Cardiac fibroblast (primary cell): Measurements from ENCODE around the gene GGTLC2.
"Not testable (repeated sequence)": the region's sequence is repeated elsewhere in the genome, so short reads cannot be mapped to it uniquely, and the experiment has no call there.

ENCODE experiments used
- DNase-seq, 2 donors: peaks; one replicate each; pipeline versions ENCODE4 v3.0.0 to v3.0.0-alpha.2; 2010; ENCODE audit warnings: low read depth in 2 of 2
- H3K4me3 ChIP-seq, 2 donors: replicated peaks in 1 of 2; 1 replicate in 1 of 2; 2 replicates in 1 of 2; pipeline ENCODE4 v1.5.1; 2011; ENCODE audit warnings: low read depth in 2 of 2, low read length in 2 of 2, mild to moderate bottlenecking in 2 of 2, moderate library complexity in 1 of 2
- TF ChIP-seq, protein P1 (sequence below): IDR thresholded peaks from one replicate; pipeline ENCODE4 v1.5.1; 2011; ENCODE audit warnings: low read depth, mild to moderate bottlenecking, low read length, inconsistent platforms

The GGTLC2 gene

GRCh38 chr22:22650398-22650797 lies 6.0 kb downstream of the GGTLC2 start:
- not testable (repeated sequence) for H3K4me3 ChIP-seq

GRCh38 chr22:22650803-22651515 lies 6.5 kb downstream of the GGTLC2 start:
- H3K4me3 ChIP-seq, DNase-seq: not testable (repeated sequence)

More at GRCh38 chr22:22650398-22650797, 6.0 kb downstream of the GGTLC2 start:
- DNase-seq, result not testable (repeated sequence)

DNA sequence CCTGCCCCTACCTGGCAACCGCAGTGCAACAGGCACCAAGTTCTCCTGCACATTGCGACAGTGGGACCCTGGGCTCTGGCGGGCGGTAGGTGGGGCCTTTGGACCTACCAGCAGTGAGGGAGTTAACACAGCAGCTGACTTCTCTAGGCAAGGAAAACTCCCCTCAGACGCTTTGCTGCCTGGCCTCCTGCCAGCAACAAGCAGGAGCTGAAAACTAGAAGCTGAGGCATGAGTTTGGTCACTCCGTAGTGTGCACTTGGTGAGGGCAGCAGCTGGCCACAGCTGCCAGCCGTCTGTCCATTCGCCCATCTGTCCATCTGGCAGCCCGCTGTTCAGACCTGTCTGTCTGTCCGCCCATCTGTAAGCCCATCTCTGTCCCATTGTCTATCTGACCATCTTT lies 7.2 kb downstream of the GGTLC2 start:
- H3K4me3 ChIP-seq, result not testable (repeated sequence)
- peak in 1 of 2 donors; percentile 45 for DNase-seq

- not testable (repeated sequence) for H3K4me3 ChIP-seq, DNase-seq
These were observed 7.7 kb downstream of the GGTLC2 start for GRCh38 chr22:22652102-22652501.

DNA sequence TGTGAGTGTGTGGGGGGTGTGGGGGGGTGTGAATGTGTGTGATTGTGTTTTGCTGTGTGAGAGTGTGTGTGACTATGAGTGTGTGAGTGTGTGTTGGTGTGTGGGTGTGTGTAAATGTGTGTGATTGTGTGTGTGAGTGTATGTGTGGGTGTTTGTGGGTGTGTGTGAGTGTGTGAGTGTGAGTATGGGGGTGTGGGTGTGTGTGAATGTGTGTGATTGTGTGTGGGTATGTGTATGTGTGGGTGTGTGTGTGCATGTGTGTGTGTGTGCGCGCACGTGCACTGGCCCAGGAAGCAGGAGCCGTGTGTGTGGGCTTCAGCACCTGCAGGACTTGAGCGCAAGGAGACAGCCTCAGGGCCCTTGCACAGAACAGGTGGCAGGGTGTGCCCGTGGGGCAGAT lies 8.2 kb downstream of the GGTLC2 start:
- not testable (repeated sequence) for DNase-seq, H3K4me3 ChIP-seq

DNA sequence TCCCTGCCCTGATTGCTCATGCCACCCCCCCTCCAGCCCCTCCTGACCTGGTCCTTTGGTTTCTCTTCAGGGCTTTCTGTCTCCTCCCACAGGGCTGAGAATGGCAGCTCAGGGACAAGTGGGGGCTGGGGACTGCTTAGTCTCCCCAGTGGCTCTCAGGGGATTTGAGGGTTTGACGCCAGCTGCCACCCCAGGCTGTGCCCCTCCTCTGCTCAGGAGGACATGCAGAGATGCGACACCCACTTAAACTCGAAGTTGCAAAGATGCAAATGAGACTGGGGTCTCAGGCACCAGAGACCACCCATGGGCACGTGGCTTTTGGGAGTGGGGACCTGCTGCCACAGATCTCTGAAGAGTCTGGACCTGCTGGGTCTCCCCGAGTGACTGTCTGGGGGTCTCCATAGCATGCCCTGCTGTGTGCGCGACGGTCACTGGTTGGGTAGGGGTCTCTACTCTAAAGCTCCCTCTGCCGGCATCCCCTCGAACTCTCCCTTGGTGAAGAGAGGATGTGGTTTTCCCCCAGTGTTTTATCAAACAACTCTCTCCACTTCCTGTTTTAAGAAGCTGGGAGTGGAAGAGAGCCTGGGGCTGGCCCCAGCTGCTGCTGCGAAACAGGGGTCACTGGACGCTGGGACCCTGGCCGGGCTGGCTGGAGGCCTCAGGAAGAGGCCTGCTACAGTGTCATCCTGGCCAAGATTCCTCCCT lies 9.4 kb downstream of the GGTLC2 start:
- not testable (repeated sequence) for DNase-seq

DNA sequence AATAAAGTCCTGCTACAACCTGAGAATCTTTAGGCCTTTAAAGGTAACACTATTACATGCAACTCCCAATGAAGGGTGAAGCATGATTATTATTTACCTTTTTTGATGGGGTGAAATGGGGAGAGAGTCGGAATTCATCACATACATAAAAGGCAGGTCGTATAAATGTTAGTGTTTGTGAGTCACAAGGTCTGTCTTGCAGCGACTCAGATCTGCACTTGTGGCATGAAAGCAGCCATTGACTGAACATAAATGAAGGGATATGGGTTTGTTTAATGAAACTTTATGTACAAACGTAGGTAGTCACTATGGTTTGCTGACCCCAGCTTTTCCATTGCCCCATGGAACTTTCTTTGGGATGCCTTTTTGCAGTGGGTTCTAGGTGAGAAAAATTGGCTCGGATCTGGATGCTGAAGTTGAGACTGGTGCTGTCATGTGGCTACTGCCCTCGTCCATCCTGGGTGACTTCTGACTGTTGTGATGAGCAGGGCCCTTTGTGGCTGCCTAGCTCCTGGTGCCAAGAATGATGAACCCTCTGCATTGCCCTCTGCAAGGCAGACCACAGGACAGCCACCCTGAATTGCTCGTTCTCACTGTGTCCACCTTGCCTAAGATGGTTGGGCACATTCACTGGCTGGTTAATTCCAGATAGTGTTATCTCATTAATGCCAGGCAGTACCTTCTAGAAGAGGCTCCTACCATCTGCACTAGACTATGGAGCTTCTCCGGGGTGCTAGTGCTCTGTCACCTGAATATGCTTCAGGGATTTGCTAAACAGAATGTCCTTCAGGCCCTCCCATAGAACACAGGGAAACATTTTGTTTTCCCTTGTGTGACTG lies 11.3 kb downstream of the GGTLC2 start:
- no peak overlapping the region for H3K4me3 ChIP-seq
- no peak for DNase-seq
- TF ChIP-seq, protein P1, sequence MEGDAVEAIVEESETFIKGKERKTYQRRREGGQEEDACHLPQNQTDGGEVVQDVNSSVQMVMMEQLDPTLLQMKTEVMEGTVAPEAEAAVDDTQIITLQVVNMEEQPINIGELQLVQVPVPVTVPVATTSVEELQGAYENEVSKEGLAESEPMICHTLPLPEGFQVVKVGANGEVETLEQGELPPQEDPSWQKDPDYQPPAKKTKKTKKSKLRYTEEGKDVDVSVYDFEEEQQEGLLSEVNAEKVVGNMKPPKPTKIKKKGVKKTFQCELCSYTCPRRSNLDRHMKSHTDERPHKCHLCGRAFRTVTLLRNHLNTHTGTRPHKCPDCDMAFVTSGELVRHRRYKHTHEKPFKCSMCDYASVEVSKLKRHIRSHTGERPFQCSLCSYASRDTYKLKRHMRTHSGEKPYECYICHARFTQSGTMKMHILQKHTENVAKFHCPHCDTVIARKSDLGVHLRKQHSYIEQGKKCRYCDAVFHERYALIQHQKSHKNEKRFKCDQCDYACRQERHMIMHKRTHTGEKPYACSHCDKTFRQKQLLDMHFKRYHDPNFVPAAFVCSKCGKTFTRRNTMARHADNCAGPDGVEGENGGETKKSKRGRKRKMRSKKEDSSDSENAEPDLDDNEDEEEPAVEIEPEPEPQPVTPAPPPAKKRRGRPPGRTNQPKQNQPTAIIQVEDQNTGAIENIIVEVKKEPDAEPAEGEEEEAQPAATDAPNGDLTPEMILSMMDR, result no peak

More for the DNA sequence above, 9.4 kb downstream of the GGTLC2 start:
- H3K4me3 ChIP-seq, result not testable (repeated sequence)

DNA sequence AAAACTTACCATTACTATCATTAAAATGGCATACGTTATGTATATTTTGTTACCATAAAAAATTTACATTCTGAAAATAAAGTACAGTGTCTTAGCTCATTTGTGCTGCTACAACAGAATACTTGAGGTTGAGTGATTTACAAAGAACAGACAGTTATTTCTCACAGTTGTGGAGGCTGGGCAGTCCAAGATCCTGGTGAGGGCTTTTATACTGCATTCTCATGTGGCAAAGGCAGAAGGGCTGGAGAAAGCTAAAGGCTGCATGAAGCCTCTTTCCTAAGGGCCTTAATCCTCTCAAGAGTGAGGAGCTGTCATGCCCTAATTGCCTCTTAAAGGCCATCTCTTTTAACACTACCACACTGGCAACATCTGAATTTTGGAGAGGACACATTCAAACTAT lies 13.3 kb downstream of the GGTLC2 start:
- TF ChIP-seq, protein P1, result no peak
- no peak overlapping the region for H3K4me3 ChIP-seq
- DNase-seq, result no peak

GRCh38 chr22:22661275-22661674 lies 16.9 kb downstream of the GGTLC2 start:
- no peak for DNase-seq
- TF ChIP-seq, protein P1, result no peak
- no peak overlapping the region for H3K4me3 ChIP-seq
